Activated CD8-positive, alpha-beta T cell treated with anti-CD3 and anti-CD28 coated beads for 36 hours (primary cell): ENCODE data around the gene MAST4. TPM values are rescaled to one million over a fixed set of nuclear protein-coding genes. Genes with fewer than 3 reads are reported as not detected.

Source experiments
- ATAC-seq: fragments of 200-7000 bp; cut with Tn5 transposase; one replicate; pipeline ENCODE4 v1.10.0; 2021; ENCODE audit warnings: mild to moderate bottlenecking, moderate library complexity
- CTCF ChIA-PET: fragments of 350-600 bp; sonication (Branson Sonifier 250); formaldehyde crosslinking; loops from one replicate; lab custom pipeline; 2021; ENCODE audit warnings: antibody characterized with exemption; lab: Charles Lee
- POLR2A ChIA-PET: fragments of 350-600 bp; sonication (Branson Sonifier 250); formaldehyde crosslinking; loops from one replicate; lab custom pipeline; 2021; ENCODE audit warnings: antibody characterized with exemption; lab: Charles Lee
- DNase-seq: peaks from one replicate; pipeline ENCODE4 v3.0.0-alpha.2; 2020
- H3K27ac Mint-ChIP-seq: one replicate; pipeline ENCODE4 v1.8.0; 2021; ENCODE audit warnings: mild to moderate bottlenecking, mixed read lengths
- H3K27me3 Mint-ChIP-seq: one replicate; pipeline ENCODE4 v1.8.0; 2021; ENCODE audit warnings: mixed read lengths
- H3K36me3 Mint-ChIP-seq: one replicate; pipeline ENCODE4 v1.8.0; 2021; ENCODE audit warnings: low read depth, mixed read lengths
- H3K4me1 Mint-ChIP-seq: one replicate; pipeline ENCODE4 v1.8.0; 2021; ENCODE audit warnings: low read depth, mixed read lengths
- H3K4me3 Mint-ChIP-seq: one replicate; pipeline ENCODE4 v1.8.0; 2021; ENCODE audit warnings: mild to moderate bottlenecking, moderate library complexity, mixed read lengths
- H3K9me3 Mint-ChIP-seq: one replicate; pipeline ENCODE4 v1.8.0; 2021; ENCODE audit warnings: mixed read lengths
- intact Hi-C: fragments of 100-400 bp; cut with micrococcal nuclease; formaldehyde crosslinking; loops from one replicate; pipeline ENCODE4 v1.10.0; 2022
- total RNA-seq, 2 experiments: library from RNA; stranded (reverse); gene quantifications; one replicate each; pipeline ENCODE4 v1.2.3, GENCODE V29; 2021
- TF ChIP-seq, protein P1 (sequence below): fragments of 200-600 bp; IDR thresholded peaks from one replicate; pipeline ENCODE4 v1.8.0; 2022; ENCODE audit warnings: antibody characterized with exemption, mild to moderate bottlenecking

Gene MAST4
- total RNA-seq, 2 experiments from 2014 or later, result 7.6 to 10.0 TPM

DNA sequence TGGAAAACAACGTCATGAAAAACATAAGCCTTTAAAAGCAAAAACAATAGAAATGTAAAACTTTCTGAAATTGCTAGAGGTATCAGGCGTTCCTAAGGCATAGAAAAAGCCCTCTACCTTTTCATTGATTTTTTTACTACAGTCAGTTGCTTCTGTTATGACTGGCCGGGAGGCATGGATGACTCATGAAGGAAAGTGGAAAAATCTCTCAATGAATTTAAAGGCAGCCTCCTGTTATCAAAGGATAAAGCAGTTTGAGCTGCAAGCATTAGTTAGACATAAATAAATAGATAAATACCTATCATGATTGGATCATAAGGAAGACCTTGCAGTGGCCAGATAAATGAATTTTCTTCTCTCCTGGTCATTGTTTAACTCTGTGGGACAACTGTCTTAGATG lies 281.6 kb downstream of the MAST4 start:
- Mint-ChIP-seq H3K4me1 (peaks cover 3% of the 10 kb centered on the region), H3K36me3 (no peaks in the 10 kb centered on the region), H3K27ac (no peak overlapping the region), H3K9me3 (no peaks in the 10 kb centered on the region), H3K4me3 (no peak overlapping the region), H3K27me3 (peaks cover 3% of the 10 kb centered on the region)
- intact Hi-C loops, result no loop called here
- POLR2A ChIA-PET, result interaction anchor here (1.0 kb wide), 1 partner anchor 32 kb away, joined by 4 read pairs; no protein-coding TSS in a partner anchor
- ATAC-seq, result peak; percentile 49
- TF ChIP-seq, protein P1, sequence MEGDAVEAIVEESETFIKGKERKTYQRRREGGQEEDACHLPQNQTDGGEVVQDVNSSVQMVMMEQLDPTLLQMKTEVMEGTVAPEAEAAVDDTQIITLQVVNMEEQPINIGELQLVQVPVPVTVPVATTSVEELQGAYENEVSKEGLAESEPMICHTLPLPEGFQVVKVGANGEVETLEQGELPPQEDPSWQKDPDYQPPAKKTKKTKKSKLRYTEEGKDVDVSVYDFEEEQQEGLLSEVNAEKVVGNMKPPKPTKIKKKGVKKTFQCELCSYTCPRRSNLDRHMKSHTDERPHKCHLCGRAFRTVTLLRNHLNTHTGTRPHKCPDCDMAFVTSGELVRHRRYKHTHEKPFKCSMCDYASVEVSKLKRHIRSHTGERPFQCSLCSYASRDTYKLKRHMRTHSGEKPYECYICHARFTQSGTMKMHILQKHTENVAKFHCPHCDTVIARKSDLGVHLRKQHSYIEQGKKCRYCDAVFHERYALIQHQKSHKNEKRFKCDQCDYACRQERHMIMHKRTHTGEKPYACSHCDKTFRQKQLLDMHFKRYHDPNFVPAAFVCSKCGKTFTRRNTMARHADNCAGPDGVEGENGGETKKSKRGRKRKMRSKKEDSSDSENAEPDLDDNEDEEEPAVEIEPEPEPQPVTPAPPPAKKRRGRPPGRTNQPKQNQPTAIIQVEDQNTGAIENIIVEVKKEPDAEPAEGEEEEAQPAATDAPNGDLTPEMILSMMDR, result no peak
- DNase-seq, result no peak
- CTCF ChIA-PET, result no interaction called here

DNA sequence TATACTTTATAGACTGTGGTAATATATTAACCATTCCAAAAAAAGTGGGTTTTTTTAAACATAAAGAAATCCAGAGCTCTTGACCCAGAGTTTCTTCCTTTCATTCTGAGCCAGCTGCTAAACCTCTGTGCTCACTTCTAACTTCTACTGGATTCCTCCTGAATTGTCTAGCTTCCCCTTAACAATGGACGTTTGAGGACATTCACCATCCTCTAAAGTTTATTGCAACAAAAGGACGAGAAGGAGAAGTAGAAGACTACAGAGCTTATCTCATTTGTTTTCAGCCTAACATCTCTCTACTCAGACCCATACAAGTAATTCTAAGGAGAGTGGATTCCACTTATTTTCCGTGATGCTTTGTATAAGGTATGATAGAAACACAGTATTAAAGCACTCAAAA lies 284.2 kb downstream of the MAST4 start:
- ChIA-PET POLR2A (interaction anchor here (0.6 kb wide), 1 partner anchor 327 kb away, joined by 3 read pairs; no protein-coding TSS in a partner anchor), CTCF (no interaction called here)
- H3K4me3 Mint-ChIP-seq, result no peak overlapping the region
- TF ChIP-seq, protein P1, result no peak
- H3K36me3 Mint-ChIP-seq, result no peaks in the 10 kb centered on the region
- H3K4me1 Mint-ChIP-seq, result peaks cover 3% of the 10 kb centered on the region
- intact Hi-C loops, result no loop called here
- H3K9me3 Mint-ChIP-seq, result no peaks in the 10 kb centered on the region
- peaks cover 6% of the 10 kb centered on the region for H3K27me3 Mint-ChIP-seq
- no peak for DNase-seq
- ATAC-seq, result no peak
- H3K27ac Mint-ChIP-seq, result no peak overlapping the region

DNA sequence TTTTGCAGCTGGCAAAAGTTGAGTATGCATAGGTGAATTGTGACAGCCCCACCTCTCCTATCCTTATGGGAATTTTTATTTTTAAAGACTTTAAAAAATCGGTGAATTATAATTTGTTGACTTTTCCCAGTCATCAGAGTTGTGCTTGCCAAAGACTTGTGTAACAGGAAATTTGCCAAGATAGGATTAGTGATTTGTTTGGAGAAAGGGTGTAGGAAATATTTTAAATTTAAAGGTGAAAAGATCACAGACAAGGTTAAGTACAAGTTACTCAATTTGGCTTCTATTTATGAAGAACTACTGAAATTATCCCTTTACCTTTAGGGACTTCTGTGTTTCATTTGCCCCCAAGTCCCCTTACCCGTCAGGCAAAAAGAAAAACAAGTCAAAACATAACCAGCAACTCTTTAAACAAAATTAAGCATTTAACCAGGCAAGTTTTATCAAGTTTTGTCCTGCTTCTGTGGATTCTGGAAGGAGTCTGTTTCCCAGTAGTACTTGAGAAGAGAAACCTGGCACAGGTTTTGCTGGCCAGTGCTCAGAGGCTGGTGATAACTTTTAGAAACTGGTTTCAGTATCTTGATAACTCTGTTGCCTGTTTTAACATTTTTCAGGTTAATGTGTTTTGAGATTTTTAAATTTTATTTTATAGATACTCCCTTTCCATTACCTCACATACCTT lies 285.4 kb downstream of the MAST4 start:
- no peaks in the 10 kb centered on the region for H3K36me3 Mint-ChIP-seq
- intact Hi-C loops, result no loop called here

DNA sequence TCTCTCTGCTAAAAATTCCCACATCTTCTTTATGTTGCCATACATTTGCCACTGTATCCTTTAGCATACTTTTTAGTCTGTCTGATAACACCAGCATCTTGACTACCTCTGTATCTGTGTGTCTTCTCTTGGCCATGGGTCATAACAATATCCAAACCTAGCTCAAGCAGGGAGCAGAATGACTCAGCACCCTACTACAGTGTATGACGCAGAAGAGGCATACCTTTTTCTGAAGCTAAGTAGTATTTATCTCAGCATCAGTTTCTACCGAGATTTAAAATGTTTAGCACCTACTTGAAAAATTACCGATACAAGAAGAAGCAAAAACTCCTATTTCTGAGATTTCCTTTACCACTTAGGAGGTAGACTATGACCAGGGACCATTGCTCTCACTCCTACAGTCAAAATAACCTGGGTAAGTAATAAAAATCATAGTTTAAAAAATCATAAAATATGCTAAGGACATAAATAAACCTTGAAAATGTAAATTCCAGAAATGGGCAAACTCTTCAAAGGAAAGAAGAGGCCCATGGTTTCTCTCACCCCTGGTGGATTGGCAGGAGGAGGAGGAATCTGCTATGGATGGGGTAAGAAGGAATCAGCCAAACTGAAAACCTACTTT lies 286.5 kb downstream of the MAST4 start:
- Mint-ChIP-seq H3K4me1 (peaks cover 3% of the 10 kb centered on the region), H3K9me3 (no peaks in the 10 kb centered on the region), H3K27me3 (peaks cover 6% of the 10 kb centered on the region), H3K4me3 (no peak overlapping the region), H3K36me3 (no peaks in the 10 kb centered on the region), H3K27ac (no peak overlapping the region)
- TF ChIP-seq, protein P1, result no peak
- ATAC-seq (peak; percentile 58), DNase-seq (peak; percentile 12)
- POLR2A ChIA-PET, result no interaction called here
- intact Hi-C loops, result no loop called here
- CTCF ChIA-PET, result interaction anchor here (0.9 kb wide), 1 partner anchor 19 kb away, joined by 3 read pairs; no protein-coding TSS in a partner anchor

More for the DNA sequence above, 285.4 kb downstream of the MAST4 start:
- Mint-ChIP-seq H3K4me1 (peaks cover 3% of the 10 kb centered on the region), H3K27me3 (peaks cover 6% of the 10 kb centered on the region), H3K9me3 (no peaks in the 10 kb centered on the region), H3K4me3 (no peak overlapping the region), H3K27ac (no peak overlapping the region)
- TF ChIP-seq, protein P1, result no peak
- ChIA-PET CTCF (no interaction called here), POLR2A (no interaction called here)
- DNase-seq, result no peak
- no peak for ATAC-seq

DNA sequence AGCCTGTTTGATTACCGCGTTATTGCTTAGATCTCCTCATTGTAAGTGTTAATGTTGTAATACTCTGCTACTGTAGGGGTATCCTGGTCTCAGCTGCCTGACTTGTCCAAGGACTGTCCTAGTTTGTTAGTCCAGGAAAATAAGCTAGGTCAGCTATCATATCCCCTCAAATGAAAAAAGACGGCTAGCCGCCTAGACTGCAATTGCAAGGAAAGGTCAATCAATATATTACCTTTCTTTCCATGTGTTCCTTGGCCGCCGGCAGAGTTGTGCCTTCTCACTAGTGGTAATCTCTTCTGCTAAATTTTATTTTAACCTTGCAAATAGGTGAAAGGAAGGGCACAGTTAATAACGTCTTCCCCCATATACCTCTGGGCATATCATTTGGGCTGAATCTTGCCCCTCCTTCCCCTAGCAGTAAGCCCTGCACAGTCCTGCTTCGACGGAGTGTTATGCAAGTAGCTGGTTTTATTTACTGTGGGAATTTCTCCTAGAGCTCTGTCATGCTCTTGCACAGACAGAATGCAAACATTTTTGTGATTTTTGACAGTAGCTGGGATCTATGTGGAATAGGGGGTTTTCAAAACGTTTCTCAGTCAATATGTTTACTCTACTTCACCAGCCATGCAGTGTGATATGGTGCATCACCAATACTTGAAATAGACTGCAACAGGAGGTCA lies 288.5 kb downstream of the MAST4 start:
- H3K4me3 Mint-ChIP-seq, result no peak overlapping the region
- DNase-seq (no peak), ATAC-seq (no peak)
- peaks cover 6% of the 10 kb centered on the region for H3K27me3 Mint-ChIP-seq
- peaks cover 2% of the 10 kb centered on the region for H3K4me1 Mint-ChIP-seq
- POLR2A ChIA-PET, result no interaction called here
- TF ChIP-seq, protein P1, result no peak
- H3K36me3 Mint-ChIP-seq, result no peaks in the 10 kb centered on the region
- H3K9me3 Mint-ChIP-seq, result no peaks in the 10 kb centered on the region
- CTCF ChIA-PET, result no interaction called here
- no peak overlapping the region for H3K27ac Mint-ChIP-seq
- intact Hi-C loops, result no loop called here
